H1 (cell line): ENCODE results near the gene CCDC12. TPM values are rescaled to one million over a fixed set of nuclear protein-coding genes. Genes with fewer than 3 reads are reported as not detected.

Experiments used
- CTCF ChIA-PET: fragments of 300-600 bp; sonication (Branson Sonifier 250); formaldehyde crosslinking; loops from one replicate; lab custom pipeline; 2021; ENCODE audit not compliant: partially characterized antibody; lab: Charles Lee
- POLR2A ChIA-PET: fragments of 300-600 bp; sonication (Branson Sonifier 250); formaldehyde crosslinking; loops from one replicate; lab custom pipeline; 2021; ENCODE audit warnings: inconsistent platforms; ENCODE audit not compliant: partially characterized antibody; lab: Charles Lee
- DNase-seq, 2 experiments: peaks; one replicate each; pipeline versions ENCODE4 v3.0.0 to v3.0.0-alpha.2; 2010 to 2022; ENCODE audit warnings: low spot score in 2 of 2, low read depth in 1 of 2, mixed read lengths in 1 of 2
- FAIRE-seq: peaks from 2 replicates; lab custom pipeline; 2011; peaks lifted over from hg19 to GRCh38; lab: Jason Lieb, UNC
- H2AFZ ChIP-seq: 2 replicates; pipeline ENCODE4 v1.8.1; 2012; ENCODE audit warnings: low read length, inconsistent platforms
- H2AK5ac ChIP-seq: 2 replicates; pipeline ENCODE4 v1.6.1; 2013; ENCODE audit warnings: low read depth, low read length
- H2BK120ac ChIP-seq: replicated peaks from 2 replicates; pipeline ENCODE3; 2013; ENCODE audit warnings: low read depth, low read length, inconsistent platforms
- H2BK12ac ChIP-seq: 2 replicates; pipeline ENCODE4 v1.6.1; 2013; ENCODE audit warnings: low read depth, low read length
- H2BK15ac ChIP-seq: 2 replicates; pipeline ENCODE4 v1.6.1; 2013; ENCODE audit warnings: low read length
- H2BK20ac ChIP-seq: 2 replicates; pipeline ENCODE4 v1.6.1; 2013; ENCODE audit warnings: low read length
- H2BK5ac ChIP-seq: 2 replicates; pipeline ENCODE4 v1.6.1; 2013; ENCODE audit warnings: low read depth, low read length
- H3K14ac ChIP-seq: 2 replicates; pipeline ENCODE4 v1.6.1; 2013; ENCODE audit warnings: inconsistent platforms; ENCODE audit not compliant: insufficient read length
- H3K18ac ChIP-seq: 2 replicates; pipeline ENCODE4 v1.6.1; 2013; ENCODE audit warnings: low read length; ENCODE audit errors: extremely low read depth
- H3K23ac ChIP-seq: 2 replicates; pipeline ENCODE4 v1.6.1; 2013; ENCODE audit warnings: inconsistent platforms; ENCODE audit not compliant: insufficient read length
- H3K23me2 ChIP-seq: 2 replicates; pipeline ENCODE4 v1.6.1; 2013; ENCODE audit warnings: low read depth, low read length
- H3K27ac ChIP-seq: 2 replicates; pipeline ENCODE4 v1.6.1; 2011; ENCODE audit warnings: low read depth, low read length, inconsistent platforms
- H3K27me3 ChIP-seq, 4 experiments: replicated peaks in 1 of 4; 1 replicate in 1 of 4; 2 replicates in 3 of 4; pipeline versions ENCODE4 v1.6.1 to v1.8.1; 2011 to 2013; ENCODE audit warnings: low read length in 3 of 4, mild to moderate bottlenecking in 3 of 4, inconsistent platforms in 2 of 4, mixed read lengths in 2 of 4, moderate library complexity in 1 of 4; ENCODE audit not compliant: control insufficient read depth in 3 of 4, insufficient read depth in 3 of 4; ENCODE audit errors: extremely low read depth in 1 of 4
- H3K36me3 ChIP-seq, 4 experiments: 2 replicates each; pipeline versions ENCODE4 v1.6.1 to v1.8.1; 2011 to 2013; ENCODE audit warnings: mild to moderate bottlenecking in 4 of 4, low read length in 3 of 4, moderate library complexity in 2 of 4, control low read depth in 1 of 4, inconsistent platforms in 1 of 4; ENCODE audit not compliant: insufficient read depth in 4 of 4, control insufficient read depth in 2 of 4
- H3K4ac ChIP-seq: replicated peaks from 2 replicates; pipeline ENCODE3; 2013; ENCODE audit warnings: low read length, low read depth, mixed read lengths, inconsistent platforms; ENCODE audit not compliant: insufficient read length
- H3K4me1 ChIP-seq, 4 experiments: replicated peaks in 1 of 4; 1 replicate in 1 of 4; 2 replicates in 3 of 4; pipeline versions ENCODE4 v1.6.1 to v1.8.1; 2011 to 2013; ENCODE audit warnings: low read length in 3 of 4, inconsistent platforms in 2 of 4, mixed read lengths in 1 of 4; ENCODE audit not compliant: insufficient read depth in 4 of 4, control insufficient read depth in 3 of 4
- H3K4me2 ChIP-seq, 2 experiments: 2 replicates each; pipeline versions ENCODE4 v1.6.1 to v1.8.1; 2011 to 2013; ENCODE audit warnings: low read depth in 2 of 2, low read length in 2 of 2, control low read depth in 1 of 2, inconsistent platforms in 1 of 2, mild to moderate bottlenecking in 1 of 2; ENCODE audit not compliant: insufficient read depth in 1 of 2
- H3K4me3 ChIP-seq, 4 experiments: fragments of 200-600, 300-600 bp in 1 of 4; sonication (generic), shearing (Covaris generic), sonication (Bioruptor Twin) in 1 of 4; 2 replicates each; pipeline versions ENCODE4 v1.5.1 to v1.8.1; 2011 to 2016; ENCODE audit warnings: low read length in 4 of 4, low read depth in 3 of 4, control low read depth in 2 of 4, inconsistent platforms in 2 of 4, mild to moderate bottlenecking in 2 of 4, mixed read lengths in 1 of 4, moderate library complexity in 1 of 4; ENCODE audit not compliant: insufficient read depth in 2 of 4; ENCODE audit errors: extremely low read depth in 1 of 4
- H3K56ac ChIP-seq: replicated peaks from 2 replicates; pipeline ENCODE3; 2013; ENCODE audit warnings: low read depth, mild to moderate bottlenecking, mixed read lengths, low read length, inconsistent platforms; ENCODE audit not compliant: insufficient read length
- H3K79me1 ChIP-seq: 2 replicates; pipeline ENCODE4 v1.6.1; 2013; ENCODE audit warnings: low read depth, low read length, control low read depth
- H3K79me2 ChIP-seq, 2 experiments: 2 replicates each; pipeline versions ENCODE4 v1.6.1 to v1.8.1; 2012 to 2013; ENCODE audit warnings: low read length in 2 of 2, mild to moderate bottlenecking in 2 of 2, inconsistent platforms in 1 of 2; ENCODE audit not compliant: insufficient read depth in 2 of 2, control insufficient read depth in 1 of 2
- H3K9ac ChIP-seq, 4 experiments: replicated peaks in 1 of 4; 1 replicate in 1 of 4; 2 replicates in 3 of 4; pipeline versions ENCODE4 v1.6.1 to v1.8.1; 2011 to 2013; ENCODE audit warnings: low read depth in 3 of 4, low read length in 3 of 4, control low read depth in 2 of 4, mild to moderate bottlenecking in 2 of 4, moderate library complexity in 2 of 4, inconsistent platforms in 1 of 4; ENCODE audit errors: extremely low read depth in 1 of 4
- H3K9me3 ChIP-seq, 2 experiments: 2 replicates each; pipeline versions ENCODE4 v1.6.1 to v1.8.1; 2012 to 2013; ENCODE audit warnings: mild to moderate bottlenecking in 2 of 2, moderate library complexity in 2 of 2, control low read depth in 1 of 2, inconsistent platforms in 1 of 2, low read depth in 1 of 2, low read length in 1 of 2, mixed read lengths in 1 of 2; ENCODE audit not compliant: insufficient read depth in 2 of 2
- H4K20me1 ChIP-seq, 2 experiments: replicated peaks in 1 of 2; 2 replicates each; pipeline versions ENCODE3 to v1.8.1; 2011 to 2013; ENCODE audit warnings: inconsistent platforms in 2 of 2, low read length in 2 of 2, mild to moderate bottlenecking in 1 of 2; ENCODE audit not compliant: insufficient read depth in 2 of 2, control insufficient read depth in 1 of 2
- H4K5ac ChIP-seq: 2 replicates; pipeline ENCODE4 v1.6.1; 2013; ENCODE audit warnings: low read length, low read depth, mixed read lengths, inconsistent platforms; ENCODE audit not compliant: insufficient read length
- H4K8ac ChIP-seq: 2 replicates; pipeline ENCODE4 v1.8.0; 2013; ENCODE audit warnings: mild to moderate bottlenecking, moderate library complexity, low read length, inconsistent platforms; ENCODE audit not compliant: insufficient read depth; ENCODE audit errors: extremely low read depth
- H4K91ac ChIP-seq: replicated peaks from 2 replicates; pipeline ENCODE3; 2013; ENCODE audit warnings: low read length, mixed read lengths, inconsistent platforms; ENCODE audit not compliant: insufficient read length
- ASH2L ChIP-seq: fragments of 200-600, 300-600 bp; sonication (generic); IDR thresholded peaks from one replicate; pipeline ENCODE4 v1.7.1; 2017; ENCODE audit warnings: low read length
- BACH1 ChIP-seq: IDR thresholded peaks from 2 replicates; pipeline ENCODE4 v1.6.1; 2012; ENCODE audit warnings: low read length, improper control_type of control experiment
- EGR1 ChIP-seq: IDR thresholded peaks from 2 replicates; pipeline ENCODE4 v1.6.1; 2011; ENCODE audit warnings: low read depth, low read length, borderline replicate concordance
- EZH2 ChIP-seq: fragments of 200-600 bp; sonication (generic); IDR thresholded peaks from 2 replicates; pipeline ENCODE4 v1.7.1; 2012; ENCODE audit warnings: low read depth, mild to moderate bottlenecking, moderate library complexity, low read length, inconsistent platforms; ENCODE audit not compliant: severe bottlenecking
- HDAC2 ChIP-seq, 2 experiments: fragments of 300-600 bp in 1 of 2; sonication (generic) in 1 of 2; IDR thresholded peaks; 2 replicates each; pipeline ENCODE4 v1.6.1; 2011 to 2012; ENCODE audit warnings: low read depth in 2 of 2, low read length in 2 of 2, mild to moderate bottlenecking in 2 of 2, moderate library complexity in 2 of 2, borderline replicate concordance in 1 of 2, inconsistent platforms in 1 of 2
- JUND ChIP-seq: IDR thresholded peaks from 2 replicates; pipeline ENCODE4 v1.6.1; 2011; ENCODE audit warnings: mild to moderate bottlenecking, improper control_type of control experiment, low read length
- RAD21 ChIP-seq, 2 experiments: IDR thresholded peaks in 1 of 2; conservative IDR thresholded peaks in 1 of 2; 2 replicates each; pipeline ENCODE4 v1.6.1; 2011; ENCODE audit warnings: low read depth in 2 of 2, low read length in 2 of 2, improper control_type of control experiment in 1 of 2, inconsistent platforms in 1 of 2, mild to moderate bottlenecking in 1 of 2, moderate library complexity in 1 of 2
- RBBP5 ChIP-seq: IDR thresholded peaks from 2 replicates; pipeline ENCODE4 v1.7.1; 2012; ENCODE audit warnings: low read depth, mild to moderate bottlenecking, inconsistent platforms, low read length, moderate library complexity, borderline replicate concordance
- SIN3A ChIP-seq, 2 experiments: IDR thresholded peaks in 1 of 2; conservative IDR thresholded peaks in 1 of 2; 2 replicates each; pipeline ENCODE4 v1.6.1; 2011 to 2012; ENCODE audit warnings: low read length in 2 of 2, improper control_type of control experiment in 1 of 2, low read depth in 1 of 2, mild to moderate bottlenecking in 1 of 2
- SP2 ChIP-seq: IDR thresholded peaks from 2 replicates; pipeline ENCODE4 v1.6.1; 2012; ENCODE audit warnings: mild to moderate bottlenecking, low read length, inconsistent platforms
- WGBS, 2 experiments: shearing (Covaris generic) in 1 of 2; methylation state at CpG; one replicate each; pipeline versions ENCODE4 v1.1.6 to v1.1.7; 2013 to 2015; ENCODE audit warnings: low lambda C conversion rate in 2 of 2, mixed read lengths in 2 of 2, inconsistent platforms in 1 of 2, low coverage in 1 of 2, missing lambda C conversion rate in 1 of 2; ENCODE audit not compliant: insufficient replicate concordance in 2 of 2, insufficient coverage in 1 of 2, insufficient read length in 1 of 2; ENCODE audit errors: extremely low coverage in 1 of 2, missing lambda C conversion rate in 1 of 2; 5-methylcytosine and 5-hydroxymethylcytosine counted together
- polyA plus RNA-seq, 7 experiments: library from polyadenylated mRNA; depleted of rRNA in 3 of 7; stranded (reverse) in 5 of 7; unstranded in 2 of 7; fragments of >200 nt in 5 of 7; fragments of 200-250 nt in 2 of 7; gene quantifications; 1 replicate in 5 of 7; 2 replicates in 1 of 7; 4 replicates in 1 of 7; pipeline versions ENCODE4 v1.2.1 to v1.2.3, GENCODE V29; 2011 to 2013; ENCODE audit warnings: missing spikeins in 2 of 7, mixed read lengths in 2 of 7
- total RNA-seq: library from RNA; stranded (reverse); fragmentation: NEBNext Ultra II Directional; extraction: Animal tissue kit (Norgen Biotek cat#: 25700); gene quantifications from 2 replicates; pipeline ENCODE4 v1.2.1, GENCODE V29; 2021

Gene CCDC12
- total and polyA plus RNA-seq, 2 of the 8 experiments (the other 6 are each of a cell fraction or from before 2014, with no cell fraction given): 29.5 to 41.3 TPM

DNA sequence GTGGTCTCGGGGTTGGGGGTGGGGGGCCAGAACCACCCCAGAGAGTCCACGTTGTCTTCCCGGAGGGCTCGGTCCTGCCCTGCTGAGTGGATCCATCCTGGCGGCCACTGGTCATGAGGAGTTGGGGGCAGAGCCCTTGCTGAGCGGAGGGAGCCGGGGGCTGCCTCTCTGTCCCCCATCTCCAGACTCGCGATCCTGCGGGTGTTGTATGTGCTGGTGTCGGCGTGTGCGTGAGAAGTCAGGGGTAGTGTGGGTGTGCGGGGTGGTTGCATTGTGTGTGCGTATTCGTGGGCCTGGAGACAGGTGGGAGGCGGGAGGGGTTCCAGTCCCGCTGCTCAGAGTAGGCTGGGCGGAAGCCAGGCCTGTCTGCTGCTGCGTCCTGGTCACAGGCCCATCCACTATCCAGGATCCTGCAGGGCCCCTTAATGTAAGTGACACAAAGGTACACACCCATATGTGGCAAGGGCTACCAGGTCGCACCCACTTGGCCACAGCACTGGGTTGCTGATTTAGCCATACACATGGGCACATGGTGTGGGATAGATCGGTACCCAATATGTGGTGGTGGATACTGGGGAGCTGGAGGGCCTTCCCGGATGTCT, 33.7 kb upstream of the CCDC12 start:
- H3K4me2 ChIP-seq: peak overlapping the region; percentile 74 to 80
- no peak overlapping the region for H2AFZ ChIP-seq
- H2BK20ac ChIP-seq: peak overlapping the region; percentile 80; the same call in 1 of the 2 replicates
- H3K9ac ChIP-seq: peak overlapping the region in 2 of 4 experiments; percentile 56 to 86; a peak in 4 of 7 replicates
- peak overlapping the region; percentile 87 for H4K91ac ChIP-seq
- H2BK5ac ChIP-seq: peak overlapping the region; percentile 91
- peak overlapping the region; percentile 95 for H3K27ac ChIP-seq
- H2BK120ac ChIP-seq: no peak overlapping the region
- H3K27me3 ChIP-seq: no peaks in the 10 kb centered on the region
- peaks cover 4 to 13% (median 9%) of the 10 kb centered on the region in 4 experiments; a peak in 6 of 8 replicates for H3K36me3 ChIP-seq
- H3K18ac ChIP-seq: peak overlapping the region; percentile 78
- FAIRE-seq: no peak
- peak overlapping the region in 2 of 4 experiments; percentile 45 to 63; a peak in 4 of 8 replicates for H3K4me3 ChIP-seq
- H2BK15ac ChIP-seq: peak overlapping the region; percentile 75; the same call in 1 of the 2 replicates
- no peak overlapping the region for H3K56ac ChIP-seq
- H4K5ac ChIP-seq: no peak overlapping the region
- no peak overlapping the region for H3K23ac ChIP-seq
- DNase-seq: no peak
- peak overlapping the region; percentile 36 for H3K4ac ChIP-seq
- no peaks in the 10 kb centered on the region; the same call in 1 of the 2 replicates for H3K79me1 ChIP-seq
- TF ChIP-seq ASH2L (no peak), RBBP5 (no peak), JUND (no peak), RAD21 (IDR thresholded peaks at IDR 0.05 in 1 of 2, conservative IDR thresholded peaks at IDR 0.05 in 1 of 2; ENCODE audit: low read depth in 2 of 2, low read length in 2 of 2) (no peak), EZH2 (no peak), HDAC2 (IDR thresholded peaks at IDR 0.05; ENCODE audit: borderline replicate concordance in 1 of 2, low read depth in 2 of 2, low read length in 2 of 2) (no peak), SP2 (no peak), EGR1 (no peak), SIN3A (conservative IDR thresholded peaks at IDR 0.05 in 1 of 2, IDR thresholded peaks at IDR 0.05 in 1 of 2; ENCODE audit: low read depth in 1 of 2, low read length in 2 of 2) (no peak), BACH1 (no peak)
- TF ChIP-seq, all 59 proteins: peak for 0
- H3K14ac ChIP-seq: no peak overlapping the region
- POLR2A ChIA-PET: interaction anchor here (0.6 to 2.2 kb wide), 18 partner anchors 10 to 523 kb away, joined by 3 to 15 read pairs (median 4); partner anchors contain the start of genes CCDC12, KLHL18, PTPN23 and SETD2
- H3K4me1 ChIP-seq: peaks cover 0 to 9% (median 5%) of the 10 kb centered on the region in 4 experiments; a peak in 5 of 7 replicates
- WGBS, 2 experiments: 78% methylated on average over 20 of the region's 23 CpGs; no CpG with 5 or more reads in 1 of the 2 experiments
- H4K20me1 ChIP-seq: no peaks in the 10 kb centered on the region
- peak overlapping the region; percentile 98 for H4K8ac ChIP-seq
- peaks cover 3% of the 10 kb centered on the region; the same call in 1 of the 2 replicates for H3K23me2 ChIP-seq
- peak overlapping the region; percentile 82 for H2AK5ac ChIP-seq
- CTCF ChIA-PET: interaction anchor here (0.8 to 14.2 kb wide), 5 partner anchors 10 to 275 kb away, joined by 3 to 130 read pairs (median 4); partner anchors contain the start of genes CCDC12 and NBEAL2
- H3K79me2 ChIP-seq: no peaks in the 10 kb centered on the region
- peak overlapping the region; percentile 96 for H2BK12ac ChIP-seq
- no peaks in the 10 kb centered on the region for H3K9me3 ChIP-seq
